HEK293 (cell line): ENCODE data around the gene FAM120A.

ENCODE experiments used
- CTCF ChIA-PET: fragments of 350-600 bp; formaldehyde crosslinking; extraction: SDS; loops from one replicate; lab custom pipeline; 2021; ENCODE audit warnings: antibody characterized with exemption; lab: Yijun Ruan, JAX
- POLR2A ChIA-PET: fragments of 300-600 bp; formaldehyde crosslinking; extraction: SDS; loops from one replicate; lab custom pipeline; 2020; ENCODE audit warnings: antibody characterized with exemption, inconsistent platforms; lab: Yijun Ruan, JAX
- H3K27ac ChIP-seq: fragments of 200-500 bp; sonication (Bioruptor generic); 2 replicates; pipeline ENCODE4 v1.5.1; 2014; ENCODE audit warnings: low read depth, low read length, control low read depth, inconsistent platforms; ENCODE audit errors: extremely low read depth
- H3K36me3 ChIP-seq, 2 experiments: fragments of 200-500 bp in 1 of 2; sonication (Bioruptor generic) in 1 of 2; 1 replicate in 1 of 2; 2 replicates in 1 of 2; pipeline ENCODE4 v1.5.1; 2014 to 2017; ENCODE audit warnings: inconsistent platforms in 2 of 2, low read length in 2 of 2; ENCODE audit not compliant: control insufficient read depth in 2 of 2, insufficient read depth in 1 of 2
- H3K4me1 ChIP-seq: fragments of 200-500 bp; sonication (Bioruptor generic); 2 replicates; pipeline ENCODE4 v1.5.1; 2014; ENCODE audit warnings: mild to moderate bottlenecking, low read length, inconsistent platforms; ENCODE audit not compliant: control insufficient read depth, insufficient read depth
- H3K4me3 ChIP-seq: 2 replicates; pipeline ENCODE4 v1.5.1; 2011; ENCODE audit warnings: low read depth, mild to moderate bottlenecking, control low read depth, low read length, moderate library complexity
- H3K9me3 ChIP-seq: fragments of 200-500 bp; sonication (Bioruptor generic); 2 replicates; pipeline ENCODE4 v1.5.1; 2014; ENCODE audit warnings: low read depth, low read length, inconsistent platforms; ENCODE audit not compliant: control insufficient read depth, insufficient read depth
- GLI2 ChIP-seq: fragments of 450-650 bp; formaldehyde crosslinking; IDR thresholded peaks from 2 replicates; pipeline ENCODE4; 2017; ENCODE audit warnings: missing biosample characterization, missing genetic modification characterization, low read depth, borderline replicate concordance
- HOXA7 ChIP-seq: sonication (generic); formaldehyde crosslinking; IDR thresholded peaks from 2 replicates; pipeline ENCODE4 v1.8.1; 2022; ENCODE audit warnings: missing genetic modification reagents, borderline replicate concordance
- PBX3 ChIP-seq: sonication (generic); formaldehyde crosslinking; IDR thresholded peaks from 2 replicates; pipeline ENCODE4 v1.8.1; 2022; ENCODE audit warnings: mild to moderate bottlenecking, moderate library complexity, missing genetic modification reagents
- ZBTB20 ChIP-seq: fragments of 450-650 bp; formaldehyde crosslinking; IDR thresholded peaks from 2 replicates; pipeline ENCODE4 v1.5.1; 2016; ENCODE audit warnings: missing biosample characterization, missing genetic modification characterization
- ZNF174 ChIP-seq: fragments of 450-650 bp; formaldehyde crosslinking; IDR thresholded peaks from 2 replicates; pipeline ENCODE4 v1.5.0; 2017; ENCODE audit warnings: missing biosample characterization, mild to moderate bottlenecking, missing genetic modification characterization
- ZNF202 ChIP-seq: fragments of 450-650 bp; formaldehyde crosslinking; IDR thresholded peaks from 2 replicates; pipeline ENCODE4 v1.5.1; 2016; ENCODE audit warnings: missing biosample characterization, missing genetic modification characterization, borderline replicate concordance
- ZNF211 ChIP-seq: fragments of 450-650 bp; formaldehyde crosslinking; IDR thresholded peaks from 2 replicates; pipeline ENCODE4 v1.5.1; 2016; ENCODE audit warnings: low read depth, missing biosample characterization, missing genetic modification characterization
- ZNF221 ChIP-seq: fragments of 450-650 bp; formaldehyde crosslinking; IDR thresholded peaks from 2 replicates; pipeline ENCODE4 v1.5.1; 2017; ENCODE audit warnings: missing biosample characterization, missing genetic modification characterization, borderline replicate concordance
- ZNF266 ChIP-seq: fragments of 450-650 bp; formaldehyde crosslinking; IDR thresholded peaks from 2 replicates; pipeline ENCODE4 v1.5.1; 2016; ENCODE audit warnings: missing biosample characterization, missing genetic modification characterization, low read depth
- ZNF274 ChIP-seq, 2 experiments: fragments of 200-500 bp in 1 of 2; fragments of 450-650 bp in 1 of 2; sonication (Bioruptor generic) in 1 of 2; formaldehyde crosslinking in 1 of 2; IDR thresholded peaks; 2 replicates each; pipeline versions ENCODE4 v1.5.1 to v1.6.1; 2014 to 2016; ENCODE audit warnings: borderline replicate concordance in 1 of 2, inconsistent platforms in 1 of 2, low read length in 1 of 2, missing biosample characterization in 1 of 2, missing genetic modification characterization in 1 of 2
- ZNF292 ChIP-seq: fragments of 450-650 bp; formaldehyde crosslinking; IDR thresholded peaks from 2 replicates; pipeline ENCODE4 v1.5.1; 2016; ENCODE audit warnings: low read depth, missing biosample characterization, missing genetic modification characterization, borderline replicate concordance
- ZNF311 ChIP-seq: fragments of 450-650 bp; formaldehyde crosslinking; IDR thresholded peaks from 2 replicates; pipeline ENCODE4 v1.5.1; 2017; ENCODE audit warnings: missing biosample characterization, missing genetic modification characterization, borderline replicate concordance
- ZNF335 ChIP-seq: fragments of 450-650 bp; formaldehyde crosslinking; conservative IDR thresholded peaks from 2 replicates; pipeline ENCODE4 v1.5.1; 2016; ENCODE audit warnings: missing biosample characterization, missing genetic modification characterization
- ZNF473 ChIP-seq: fragments of 450-650 bp; formaldehyde crosslinking; IDR thresholded peaks from 2 replicates; pipeline ENCODE4 v1.5.1; 2017; ENCODE audit warnings: missing biosample characterization, missing genetic modification characterization
- ZNF510 ChIP-seq: fragments of 450-650 bp; formaldehyde crosslinking; IDR thresholded peaks from 2 replicates; pipeline ENCODE4 v1.5.1; 2018; ENCODE audit warnings: mild to moderate bottlenecking, missing genetic modification characterization, missing biosample characterization; ENCODE audit not compliant: insufficient replicate concordance
- ZNF521 ChIP-seq: fragments of 450-650 bp; formaldehyde crosslinking; IDR thresholded peaks from 2 replicates; pipeline ENCODE4 v1.5.1; 2017; ENCODE audit warnings: missing biosample characterization, mild to moderate bottlenecking, missing genetic modification characterization
- ZNF623 ChIP-seq: fragments of 450-650 bp; formaldehyde crosslinking; IDR thresholded peaks from 2 replicates; pipeline ENCODE4 v1.5.1; 2016; ENCODE audit warnings: missing biosample characterization, missing genetic modification characterization
- ZNF629 ChIP-seq: fragments of 450-650 bp; formaldehyde crosslinking; IDR thresholded peaks from 2 replicates; pipeline ENCODE4 v1.5.1; 2017; ENCODE audit warnings: missing biosample characterization, missing genetic modification characterization
- ZNF658 ChIP-seq: fragments of 450-650 bp; formaldehyde crosslinking; IDR thresholded peaks from 2 replicates; pipeline ENCODE4; 2016; ENCODE audit warnings: missing biosample characterization, missing genetic modification characterization
- ZSCAN23 ChIP-seq: fragments of 450-650 bp; formaldehyde crosslinking; IDR thresholded peaks from 2 replicates; pipeline ENCODE4 v1.5.1; 2016; ENCODE audit warnings: missing biosample characterization, missing genetic modification characterization
- TF ChIP-seq, protein P1 (sequence below): fragments of 450-650 bp; formaldehyde crosslinking; IDR thresholded peaks from 2 replicates; pipeline ENCODE4 v1.5.1; 2016; ENCODE audit warnings: missing biosample characterization, missing genetic modification characterization
- TF ChIP-seq, protein P2 (sequence below): fragments of 450-650 bp; formaldehyde crosslinking; IDR thresholded peaks from 2 replicates; pipeline ENCODE4 v1.5.1; 2017; ENCODE audit warnings: missing biosample characterization, missing genetic modification characterization
- TF ChIP-seq, protein P3 (sequence below): fragments of 450-650 bp; formaldehyde crosslinking; IDR thresholded peaks from 2 replicates; pipeline ENCODE4 v1.5.1; 2017; ENCODE audit warnings: missing biosample characterization, mild to moderate bottlenecking, missing genetic modification characterization, moderate library complexity
- TF ChIP-seq, protein P4 (sequence below): IDR thresholded peaks from 2 replicates; pipeline ENCODE4 v1.6.1; 2011; ENCODE audit warnings: mild to moderate bottlenecking, low read depth, low read length, borderline replicate concordance

The FAM120A gene

GRCh38 chr9:93470391-93470790, 18.9 kb downstream of the FAM120A start (continued):
- TF ChIP-seq ZNF521 (tag by site-specific recombination): no peak
- no peak for TF ChIP-seq ZNF292 (tag by site-specific recombination)
- TF ChIP-seq ZBTB20 (tag by site-specific recombination): no peak
- TF ChIP-seq ZNF274 (IDR thresholded peaks at IDR 0.05; ENCODE audit: low read length): no peak
- TF ChIP-seq ZNF274 (tag by site-specific recombination; IDR thresholded peaks at IDR 0.05; ENCODE audit: borderline replicate concordance): no peak
- no peak for TF ChIP-seq HOXA7
- TF ChIP-seq ZSCAN23 (tag by site-specific recombination): no peak

DNA sequence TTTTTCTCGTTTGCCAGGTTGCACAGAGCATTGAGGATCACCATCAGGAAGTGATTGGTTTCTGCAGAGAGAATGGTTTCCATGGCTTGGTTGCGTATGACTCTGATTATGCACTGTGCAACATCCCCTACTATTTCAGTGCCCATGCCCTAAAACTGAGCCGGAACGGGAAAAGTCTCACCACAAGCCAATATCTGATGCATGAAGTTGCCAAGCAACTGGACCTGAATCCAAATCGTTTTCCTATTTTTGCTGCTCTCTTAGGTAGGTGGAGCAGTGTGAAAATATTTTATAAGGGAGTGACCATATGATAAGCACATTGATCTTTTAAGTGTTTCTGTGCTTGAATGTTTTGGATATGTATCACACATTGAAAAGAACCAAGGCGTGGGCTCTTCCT, 19.6 kb downstream of the FAM120A start:
- peaks cover 24% of the 10 kb centered on the region for H3K4me1 ChIP-seq
- no peaks in the 10 kb centered on the region for H3K9me3 ChIP-seq
- peaks cover 0 to 24% of the 10 kb centered on the region in 2 experiments; a peak in 1 of 3 replicates for H3K36me3 ChIP-seq
- no peak for TF ChIP-seq PBX3
- TF ChIP-seq ZNF311 (tag by site-specific recombination): no peak
- TF ChIP-seq, protein P1, sequence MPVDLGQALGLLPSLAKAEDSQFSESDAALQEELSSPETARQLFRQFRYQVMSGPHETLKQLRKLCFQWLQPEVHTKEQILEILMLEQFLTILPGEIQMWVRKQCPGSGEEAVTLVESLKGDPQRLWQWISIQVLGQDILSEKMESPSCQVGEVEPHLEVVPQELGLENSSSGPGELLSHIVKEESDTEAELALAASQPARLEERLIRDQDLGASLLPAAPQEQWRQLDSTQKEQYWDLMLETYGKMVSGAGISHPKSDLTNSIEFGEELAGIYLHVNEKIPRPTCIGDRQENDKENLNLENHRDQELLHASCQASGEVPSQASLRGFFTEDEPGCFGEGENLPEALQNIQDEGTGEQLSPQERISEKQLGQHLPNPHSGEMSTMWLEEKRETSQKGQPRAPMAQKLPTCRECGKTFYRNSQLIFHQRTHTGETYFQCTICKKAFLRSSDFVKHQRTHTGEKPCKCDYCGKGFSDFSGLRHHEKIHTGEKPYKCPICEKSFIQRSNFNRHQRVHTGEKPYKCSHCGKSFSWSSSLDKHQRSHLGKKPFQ: no peak
- no peak for TF ChIP-seq ZNF221 (tag by site-specific recombination)
- TF ChIP-seq ZNF658 (tag by site-specific recombination): no peak
- H3K27ac ChIP-seq: no peak overlapping the region
- ChIA-PET CTCF (interaction anchor here (1.3 kb wide), 1 partner anchor 11 kb away, joined by 4 read pairs; no protein-coding TSS in a partner anchor), POLR2A (no interaction called here)
- H3K4me3 ChIP-seq: no peak overlapping the region

- no peaks in the 10 kb centered on the region for H3K9me3 ChIP-seq
- H3K36me3 ChIP-seq: peaks cover 0 to 31% of the 10 kb centered on the region in 2 experiments; a peak in 1 of 3 replicates
- H3K4me3 ChIP-seq: no peak overlapping the region
- POLR2A ChIA-PET: interaction anchor here (0.6 kb wide), 1 partner anchor 8 kb away, joined by 5 read pairs; no protein-coding TSS in a partner anchor
- CTCF ChIA-PET: interaction anchor here (0.9 kb wide), 1 partner anchor 93 kb away, joined by 3 read pairs; no protein-coding TSS in a partner anchor
- peaks cover 12% of the 10 kb centered on the region for H3K4me1 ChIP-seq
- H3K27ac ChIP-seq: no peak overlapping the region
- TF ChIP-seq ZNF473 (no peak), ZNF510 (no peak), ZNF335 (tag by site-specific recombination) (no peak), ZNF202 (tag by site-specific recombination) (no peak), GLI2 (tag by site-specific recombination) (no peak), ZNF211 (tag by site-specific recombination) (no peak), ZNF629 (tag by site-specific recombination) (no peak), ZNF174 (tag by site-specific recombination) (no peak), ZNF266 (tag by site-specific recombination) (no peak), ZNF623 (tag by site-specific recombination) (no peak)
- TF ChIP-seq, protein P2, sequence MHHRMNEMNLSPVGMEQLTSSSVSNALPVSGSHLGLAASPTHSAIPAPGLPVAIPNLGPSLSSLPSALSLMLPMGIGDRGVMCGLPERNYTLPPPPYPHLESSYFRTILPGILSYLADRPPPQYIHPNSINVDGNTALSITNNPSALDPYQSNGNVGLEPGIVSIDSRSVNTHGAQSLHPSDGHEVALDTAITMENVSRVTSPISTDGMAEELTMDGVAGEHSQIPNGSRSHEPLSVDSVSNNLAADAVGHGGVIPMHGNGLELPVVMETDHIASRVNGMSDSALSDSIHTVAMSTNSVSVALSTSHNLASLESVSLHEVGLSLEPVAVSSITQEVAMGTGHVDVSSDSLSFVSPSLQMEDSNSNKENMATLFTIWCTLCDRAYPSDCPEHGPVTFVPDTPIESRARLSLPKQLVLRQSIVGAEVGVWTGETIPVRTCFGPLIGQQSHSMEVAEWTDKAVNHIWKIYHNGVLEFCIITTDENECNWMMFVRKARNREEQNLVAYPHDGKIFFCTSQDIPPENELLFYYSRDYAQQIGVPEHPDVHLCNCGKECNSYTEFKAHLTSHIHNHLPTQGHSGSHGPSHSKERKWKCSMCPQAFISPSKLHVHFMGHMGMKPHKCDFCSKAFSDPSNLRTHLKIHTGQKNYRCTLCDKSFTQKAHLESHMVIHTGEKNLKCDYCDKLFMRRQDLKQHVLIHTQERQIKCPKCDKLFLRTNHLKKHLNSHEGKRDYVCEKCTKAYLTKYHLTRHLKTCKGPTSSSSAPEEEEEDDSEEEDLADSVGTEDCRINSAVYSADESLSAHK (tag by site-specific recombination): no peak
- TF ChIP-seq, protein P3, sequence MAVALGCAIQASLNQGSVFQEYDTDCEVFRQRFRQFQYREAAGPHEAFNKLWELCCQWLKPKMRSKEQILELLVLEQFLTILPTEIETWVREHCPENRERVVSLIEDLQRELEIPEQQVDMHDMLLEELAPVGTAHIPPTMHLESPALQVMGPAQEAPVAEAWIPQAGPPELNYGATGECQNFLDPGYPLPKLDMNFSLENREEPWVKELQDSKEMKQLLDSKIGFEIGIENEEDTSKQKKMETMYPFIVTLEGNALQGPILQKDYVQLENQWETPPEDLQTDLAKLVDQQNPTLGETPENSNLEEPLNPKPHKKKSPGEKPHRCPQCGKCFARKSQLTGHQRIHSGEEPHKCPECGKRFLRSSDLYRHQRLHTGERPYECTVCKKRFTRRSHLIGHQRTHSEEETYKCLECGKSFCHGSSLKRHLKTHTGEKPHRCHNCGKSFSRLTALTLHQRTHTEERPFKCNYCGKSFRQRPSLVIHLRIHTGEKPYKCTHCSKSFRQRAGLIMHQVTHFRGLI (tag by site-specific recombination): no peak
- TF ChIP-seq, protein P4, sequence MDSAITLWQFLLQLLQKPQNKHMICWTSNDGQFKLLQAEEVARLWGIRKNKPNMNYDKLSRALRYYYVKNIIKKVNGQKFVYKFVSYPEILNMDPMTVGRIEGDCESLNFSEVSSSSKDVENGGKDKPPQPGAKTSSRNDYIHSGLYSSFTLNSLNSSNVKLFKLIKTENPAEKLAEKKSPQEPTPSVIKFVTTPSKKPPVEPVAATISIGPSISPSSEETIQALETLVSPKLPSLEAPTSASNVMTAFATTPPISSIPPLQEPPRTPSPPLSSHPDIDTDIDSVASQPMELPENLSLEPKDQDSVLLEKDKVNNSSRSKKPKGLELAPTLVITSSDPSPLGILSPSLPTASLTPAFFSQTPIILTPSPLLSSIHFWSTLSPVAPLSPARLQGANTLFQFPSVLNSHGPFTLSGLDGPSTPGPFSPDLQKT: no peak
Measured at GRCh38 chr9:93473411-93473810, 21.9 kb downstream of the FAM120A start.
